HG03575 (cell line): ENCODE results near the gene TRIP13.
"Not testable (repeated sequence)": the region's sequence is repeated elsewhere in the genome, so short reads cannot be mapped to it uniquely, and the experiment has no call there.

ENCODE experiments used
- ATAC-seq: cut with Tn5 transposase; IDR thresholded peaks from one replicate; pipeline ENCODE4 v1.9.1; 2021; ENCODE audit not compliant: unreplicated experiment, insufficient number of reproducible peaks, low FRiP score; ENCODE audit errors: extremely low read depth

Gene TRIP13

GRCh38 chr5:912280-913091 lies 19.8 kb downstream of the TRIP13 start:
- ATAC-seq, result no peak

GRCh38 chr5:914174-914573 lies 21.5 kb downstream of the TRIP13 start:
- ATAC-seq, result no peak

- no peak for ATAC-seq
Measured at GRCh38 chr5:914612-915011, 21.9 kb downstream of the TRIP13 start.

- not testable (repeated sequence) for ATAC-seq
Measured at GRCh38 chr5:915346-915745, 22.7 kb downstream of the TRIP13 start.

- no peak for ATAC-seq
Measured at GRCh38 chr5:915946-916345, 23.3 kb downstream of the TRIP13 start.

- ATAC-seq, result no peak
Measured at GRCh38 chr5:916441-917293, 24.0 kb downstream of the TRIP13 start.

GRCh38 chr5:918717-919116 lies 26.0 kb downstream of the TRIP13 start:
- ATAC-seq, result not testable (repeated sequence)

GRCh38 chr5:919356-920000 lies 26.8 kb downstream of the TRIP13 start:
- no peak for ATAC-seq

GRCh38 chr5:920321-920720 lies 27.6 kb downstream of the TRIP13 start:
- no peak for ATAC-seq

GRCh38 chr5:921456-922435 lies 29.1 kb downstream of the TRIP13 start:
- ATAC-seq, result no peak

GRCh38 chr5:922436-923280 lies 30.0 kb downstream of the TRIP13 start:
- ATAC-seq, result no peak

GRCh38 chr5:923281-923873 lies 30.7 kb downstream of the TRIP13 start:
- no peak for ATAC-seq

- ATAC-seq, result no peak
Measured at GRCh38 chr5:926417-927171, 33.9 kb downstream of the TRIP13 start.

- ATAC-seq, result no peak
Measured at GRCh38 chr5:927172-928015, 34.7 kb downstream of the TRIP13 start.

GRCh38 chr5:929182-929581 lies 36.5 kb downstream of the TRIP13 start:
- ATAC-seq, result not testable (repeated sequence)

GRCh38 chr5:929596-929995 lies 36.9 kb downstream of the TRIP13 start:
- ATAC-seq, result no peak
